OCI-LY3 (cell line): ENCODE measurements around the gene MEMO1.

Experiments used
- H2AFZ ChIP-seq: fragments of 200-600, 300-600 bp; shearing (Covaris generic); 2 replicates; pipeline ENCODE4 v1.6.0; 2014; ENCODE audit warnings: antibody characterized with exemption, low read depth, low read length
- H3K27ac ChIP-seq: fragments of 200-600, 300-600 bp; sonication (generic); 2 replicates; pipeline ENCODE4 v1.5.1; 2014; ENCODE audit warnings: mild to moderate bottlenecking, low read length, moderate library complexity, mixed read lengths
- H3K27me3 ChIP-seq: fragments of 200-600, 300-600 bp; sonication (generic); 2 replicates; pipeline ENCODE4 v1.6.1; 2014; ENCODE audit warnings: low read depth, low read length, mixed read lengths
- H3K36me3 ChIP-seq: fragments of 200-600, 300-600 bp; sonication (generic); replicated peaks from 2 replicates; pipeline ENCODE3; 2014; ENCODE audit warnings: low read depth, low read length, mixed read lengths
- H3K4me1 ChIP-seq: fragments of 300-600, 200-600 bp; sonication (generic); 2 replicates; pipeline ENCODE4 v1.6.1; 2014; ENCODE audit warnings: low read length, mixed read lengths
- H3K4me2 ChIP-seq: fragments of 200-600, 300-600 bp; sonication (generic); 2 replicates; pipeline ENCODE4 v1.6.1; 2014; ENCODE audit warnings: low read length, mixed read lengths
- H3K4me3 ChIP-seq: fragments of 300-600, 200-600 bp; sonication (generic); 2 replicates; pipeline ENCODE4 v1.5.1; 2014; ENCODE audit warnings: antibody characterized with exemption, mild to moderate bottlenecking, low read length, moderate library complexity
- H3K79me2 ChIP-seq: fragments of 300-600, 200-600 bp; shearing (Covaris generic); 2 replicates; pipeline ENCODE4 v1.6.1; 2014; ENCODE audit warnings: mild to moderate bottlenecking, low read length, mixed read lengths
- H3K9ac ChIP-seq: fragments of 300-600, 200-600 bp; shearing (Covaris generic); 2 replicates; pipeline ENCODE4 v1.6.0; 2014; ENCODE audit warnings: mild to moderate bottlenecking, low read length, moderate library complexity
- H3K9me3 ChIP-seq: fragments of 200-600, 300-600 bp; shearing (Covaris generic); 2 replicates; pipeline ENCODE4 v1.6.1; 2014; ENCODE audit warnings: low read length, mixed read lengths; ENCODE audit not compliant: insufficient read depth
- H4K20me1 ChIP-seq: fragments of 200-600, 300-600 bp; sonication (generic); 2 replicates; pipeline ENCODE4 v1.6.1; 2016; ENCODE audit warnings: low read length, mixed read lengths; ENCODE audit not compliant: insufficient read depth
- EZH2phosphoT487 ChIP-seq: fragments of 200-600 bp; shearing (Covaris generic); IDR thresholded peaks from 2 replicates; pipeline ENCODE4 v1.6.1; 2018; ENCODE audit warnings: antibody characterized with exemption, mixed run types, low read depth
- TF ChIP-seq, protein P1 (sequence below): fragments of 200-600, 300-600 bp; sonication (generic); IDR thresholded peaks from 2 replicates; pipeline ENCODE4 v1.5.1; 2014; ENCODE audit warnings: antibody characterized with exemption, low read length, low read depth

The MEMO1 gene

DNA sequence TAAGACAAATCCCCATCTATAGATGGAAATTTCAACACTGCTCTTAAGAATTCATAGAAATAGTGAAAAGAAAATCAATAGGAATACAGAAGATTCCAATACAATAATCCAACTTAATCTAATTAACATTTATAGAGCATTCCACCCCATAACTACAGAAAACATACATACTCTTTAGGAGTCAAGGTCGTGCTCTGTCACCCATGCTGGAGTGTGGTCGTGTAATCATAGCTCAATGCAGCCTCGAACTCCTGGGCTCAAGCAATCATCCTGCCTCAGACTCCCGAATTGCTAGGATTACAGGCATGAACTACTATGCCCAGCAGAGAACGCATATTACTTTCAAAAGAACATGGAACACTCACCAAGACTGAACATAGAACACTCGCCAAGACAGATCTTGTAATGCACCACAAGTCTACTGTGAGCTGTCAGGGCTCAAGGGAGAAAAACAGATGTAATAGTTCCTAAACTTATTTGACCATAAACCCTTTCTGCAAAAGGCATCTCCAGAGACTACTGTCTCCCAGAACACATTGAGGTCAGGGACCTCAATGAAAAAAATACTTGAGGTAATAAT is 14.1 kb downstream of the MEMO1 start:
- H3K27me3 ChIP-seq = no peaks in the 10 kb centered on the region
- H3K36me3 ChIP-seq = peaks cover 3% of the 10 kb centered on the region
- TF ChIP-seq, protein P1, sequence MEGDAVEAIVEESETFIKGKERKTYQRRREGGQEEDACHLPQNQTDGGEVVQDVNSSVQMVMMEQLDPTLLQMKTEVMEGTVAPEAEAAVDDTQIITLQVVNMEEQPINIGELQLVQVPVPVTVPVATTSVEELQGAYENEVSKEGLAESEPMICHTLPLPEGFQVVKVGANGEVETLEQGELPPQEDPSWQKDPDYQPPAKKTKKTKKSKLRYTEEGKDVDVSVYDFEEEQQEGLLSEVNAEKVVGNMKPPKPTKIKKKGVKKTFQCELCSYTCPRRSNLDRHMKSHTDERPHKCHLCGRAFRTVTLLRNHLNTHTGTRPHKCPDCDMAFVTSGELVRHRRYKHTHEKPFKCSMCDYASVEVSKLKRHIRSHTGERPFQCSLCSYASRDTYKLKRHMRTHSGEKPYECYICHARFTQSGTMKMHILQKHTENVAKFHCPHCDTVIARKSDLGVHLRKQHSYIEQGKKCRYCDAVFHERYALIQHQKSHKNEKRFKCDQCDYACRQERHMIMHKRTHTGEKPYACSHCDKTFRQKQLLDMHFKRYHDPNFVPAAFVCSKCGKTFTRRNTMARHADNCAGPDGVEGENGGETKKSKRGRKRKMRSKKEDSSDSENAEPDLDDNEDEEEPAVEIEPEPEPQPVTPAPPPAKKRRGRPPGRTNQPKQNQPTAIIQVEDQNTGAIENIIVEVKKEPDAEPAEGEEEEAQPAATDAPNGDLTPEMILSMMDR = no peak
- no peak for TF ChIP-seq EZH2phosphoT487
- peaks cover 95% of the 10 kb centered on the region for H3K79me2 ChIP-seq
- H3K4me1 ChIP-seq = no peaks in the 10 kb centered on the region
- no peak overlapping the region for H2AFZ ChIP-seq
- no peak overlapping the region for H3K9ac ChIP-seq
- no peaks in the 10 kb centered on the region for H3K9me3 ChIP-seq
- no peak overlapping the region for H3K4me2 ChIP-seq
- H3K4me3 ChIP-seq = no peak overlapping the region
- peaks cover 43% of the 10 kb centered on the region for H4K20me1 ChIP-seq
- H3K27ac ChIP-seq = no peak overlapping the region

- H3K9ac ChIP-seq = no peak overlapping the region
- peaks cover 35% of the 10 kb centered on the region for H4K20me1 ChIP-seq
- no peaks in the 10 kb centered on the region for H3K27me3 ChIP-seq
- no peaks in the 10 kb centered on the region for H3K4me1 ChIP-seq
- peaks cover 3% of the 10 kb centered on the region for H3K36me3 ChIP-seq
- H3K4me3 ChIP-seq = no peak overlapping the region
- no peak overlapping the region for H3K27ac ChIP-seq
- TF ChIP-seq, protein P1 = no peak
- TF ChIP-seq EZH2phosphoT487 = no peak
- no peak overlapping the region for H3K4me2 ChIP-seq
- peaks cover 96% of the 10 kb centered on the region for H3K79me2 ChIP-seq
- H2AFZ ChIP-seq = no peak overlapping the region
- no peaks in the 10 kb centered on the region for H3K9me3 ChIP-seq
Measured at GRCh38 chr2:31992934-31993333, 17.9 kb downstream of the MEMO1 start.

GRCh38 chr2:31992025-31992579 is 18.7 kb downstream of the MEMO1 start:
- H3K9me3 ChIP-seq = no peaks in the 10 kb centered on the region
- H3K27me3 ChIP-seq = no peaks in the 10 kb centered on the region
- peaks cover 96% of the 10 kb centered on the region for H3K79me2 ChIP-seq
- no peak overlapping the region for H2AFZ ChIP-seq
- peaks cover 34% of the 10 kb centered on the region for H4K20me1 ChIP-seq
- TF ChIP-seq, protein P1 = no peak
- TF ChIP-seq EZH2phosphoT487 = no peak
- no peak overlapping the region for H3K4me3 ChIP-seq
- H3K4me2 ChIP-seq = no peak overlapping the region
- no peak overlapping the region for H3K9ac ChIP-seq
- H3K4me1 ChIP-seq = no peaks in the 10 kb centered on the region
- peaks cover 3% of the 10 kb centered on the region for H3K36me3 ChIP-seq
- H3K27ac ChIP-seq = no peak overlapping the region

DNA sequence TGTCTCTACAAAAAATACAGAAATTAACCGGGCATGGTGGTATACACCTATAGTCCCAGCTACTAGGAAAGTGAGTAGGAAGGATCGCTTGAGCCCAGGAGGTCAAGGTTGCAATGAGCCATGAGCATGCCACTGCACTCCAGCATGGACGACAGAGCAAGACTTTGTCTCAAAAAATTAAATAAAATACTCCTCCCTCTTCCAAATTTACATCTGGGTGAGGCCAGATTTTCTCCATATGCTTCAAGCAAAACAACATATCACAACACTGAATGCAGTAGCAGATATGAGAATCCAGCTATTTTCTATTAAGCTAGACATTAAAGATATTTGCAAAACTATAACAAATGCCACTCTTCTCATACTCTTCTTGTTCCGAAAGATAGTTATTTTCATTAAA is 20.9 kb downstream of the MEMO1 start:
- no peaks in the 10 kb centered on the region for H3K4me1 ChIP-seq
- no peaks in the 10 kb centered on the region for H3K36me3 ChIP-seq
- H4K20me1 ChIP-seq = peaks cover 33% of the 10 kb centered on the region
- no peak overlapping the region for H3K4me2 ChIP-seq
- H2AFZ ChIP-seq = no peak overlapping the region
- no peaks in the 10 kb centered on the region for H3K27me3 ChIP-seq
- H3K9me3 ChIP-seq = no peaks in the 10 kb centered on the region
- H3K4me3 ChIP-seq = no peak overlapping the region
- no peak overlapping the region for H3K9ac ChIP-seq
- no peak for TF ChIP-seq EZH2phosphoT487
- TF ChIP-seq, protein P1 = no peak
- peaks cover 94% of the 10 kb centered on the region for H3K79me2 ChIP-seq
- no peak overlapping the region for H3K27ac ChIP-seq
